ENCODE results near the gene TCF25.
A peak's percentile ranks its signal among the peaks of the same experiment; 100 is the strongest.
"Not testable (repeated sequence)": the region's sequence is repeated elsewhere in the genome, so short reads cannot be mapped to it uniquely, and the experiment has no call there.

Gene TCF25, protein sequence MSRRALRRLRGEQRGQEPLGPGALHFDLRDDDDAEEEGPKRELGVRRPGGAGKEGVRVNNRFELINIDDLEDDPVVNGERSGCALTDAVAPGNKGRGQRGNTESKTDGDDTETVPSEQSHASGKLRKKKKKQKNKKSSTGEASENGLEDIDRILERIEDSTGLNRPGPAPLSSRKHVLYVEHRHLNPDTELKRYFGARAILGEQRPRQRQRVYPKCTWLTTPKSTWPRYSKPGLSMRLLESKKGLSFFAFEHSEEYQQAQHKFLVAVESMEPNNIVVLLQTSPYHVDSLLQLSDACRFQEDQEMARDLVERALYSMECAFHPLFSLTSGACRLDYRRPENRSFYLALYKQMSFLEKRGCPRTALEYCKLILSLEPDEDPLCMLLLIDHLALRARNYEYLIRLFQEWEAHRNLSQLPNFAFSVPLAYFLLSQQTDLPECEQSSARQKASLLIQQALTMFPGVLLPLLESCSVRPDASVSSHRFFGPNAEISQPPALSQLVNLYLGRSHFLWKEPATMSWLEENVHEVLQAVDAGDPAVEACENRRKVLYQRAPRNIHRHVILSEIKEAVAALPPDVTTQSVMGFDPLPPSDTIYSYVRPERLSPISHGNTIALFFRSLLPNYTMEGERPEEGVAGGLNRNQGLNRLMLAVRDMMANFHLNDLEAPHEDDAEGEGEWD

DNA sequence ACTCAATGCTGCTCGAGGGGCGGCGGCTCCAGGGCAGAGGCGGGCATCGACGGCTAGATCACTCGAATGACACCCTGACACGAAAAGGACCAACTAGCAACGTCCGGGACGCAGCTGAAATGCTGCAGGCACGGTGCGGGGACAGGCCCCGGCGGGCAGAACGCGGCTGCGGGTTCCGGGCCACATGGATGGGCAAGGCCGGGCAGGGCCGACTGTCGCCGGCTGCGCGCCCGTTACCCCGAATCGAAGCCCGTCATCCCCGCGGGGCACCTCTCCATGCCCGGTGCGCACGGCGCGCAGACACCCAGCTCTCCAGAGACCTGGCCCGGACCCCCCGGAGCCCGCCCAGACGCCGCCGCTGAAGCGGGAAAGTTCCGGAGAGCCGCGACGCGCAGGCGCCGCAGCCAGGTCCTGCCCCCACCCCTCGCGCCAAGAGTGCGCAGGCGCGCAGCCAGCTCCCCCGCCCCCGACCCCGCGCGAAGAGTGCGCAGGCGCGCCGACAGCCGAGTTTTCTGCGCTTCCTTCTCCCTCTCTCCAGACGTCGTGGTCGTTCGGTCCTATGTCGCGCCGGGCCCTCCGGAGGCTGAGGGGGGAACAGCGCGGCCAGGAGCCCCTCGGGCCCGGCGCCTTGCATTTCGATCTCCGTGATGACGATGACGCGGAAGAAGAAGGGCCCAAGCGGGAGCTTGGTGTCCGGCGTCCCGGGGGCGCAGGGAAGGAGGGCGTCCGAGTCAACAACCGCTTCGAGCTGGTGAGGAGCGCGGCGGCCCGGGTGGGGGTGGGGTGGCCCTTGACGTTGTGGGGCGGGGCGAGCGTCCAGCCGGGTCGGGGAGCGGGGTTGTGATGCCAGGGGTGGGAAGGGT, at the start of gene TCF25:
Gene TCF25 (plus strand): TSS at position 484 of the 863 bp plus-strand sequence. CDS start 76 bp downstream, at position 560.
- DNase-seq, result peak; percentile 33

GRCh38 chr16:89823824-89824148, 49.6 kb upstream of the TCF25 start:
- not testable (repeated sequence) for DNase-seq

GRCh38 chr16:89826531-89827382, 46.6 kb upstream of the TCF25 start:
- DNase-seq, result no peak

GRCh38 chr16:89827383-89828198, 45.8 kb upstream of the TCF25 start:
- DNase-seq, result no peak

DNA sequence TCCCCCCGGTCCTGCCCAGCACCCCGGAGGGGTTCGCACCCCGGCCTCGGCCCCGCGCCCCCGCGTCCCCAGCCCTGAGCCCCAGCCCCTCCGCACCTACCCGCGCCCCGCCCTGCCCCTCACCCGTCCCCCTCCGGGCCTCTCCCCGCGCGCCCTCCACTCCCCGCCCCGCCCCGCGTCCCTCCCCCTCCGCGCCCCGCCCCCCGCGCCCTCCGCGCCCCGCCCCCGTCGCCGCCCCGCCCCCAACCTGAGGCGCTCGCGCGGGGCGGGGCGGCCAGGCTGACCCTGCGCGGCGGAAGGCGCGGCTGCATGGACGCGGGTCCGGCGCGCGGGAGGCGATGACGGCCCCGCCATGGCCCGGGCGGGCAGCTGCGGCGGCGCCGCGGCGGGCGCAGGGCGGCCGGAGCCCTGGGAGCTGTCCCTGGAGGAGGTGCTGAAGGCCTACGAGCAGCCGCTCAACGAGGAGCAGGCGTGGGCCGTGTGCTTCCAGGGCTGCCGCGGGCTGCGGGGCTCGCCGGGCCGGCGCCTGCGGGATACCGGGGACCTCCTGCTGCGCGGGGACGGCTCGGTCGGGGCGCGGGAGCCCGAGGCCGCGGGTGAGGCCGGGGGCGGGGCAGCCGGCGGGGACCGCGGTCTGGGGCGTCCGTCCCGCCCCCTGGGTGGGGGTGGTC, 45.1 kb upstream of the TCF25 start, which contains the start of gene SPIRE2:
Gene SPIRE2 (plus strand): TSS at position 277 of the 671 bp plus-strand sequence. CDS start 76 bp downstream, at position 353.
- no peak for DNase-seq

DNA sequence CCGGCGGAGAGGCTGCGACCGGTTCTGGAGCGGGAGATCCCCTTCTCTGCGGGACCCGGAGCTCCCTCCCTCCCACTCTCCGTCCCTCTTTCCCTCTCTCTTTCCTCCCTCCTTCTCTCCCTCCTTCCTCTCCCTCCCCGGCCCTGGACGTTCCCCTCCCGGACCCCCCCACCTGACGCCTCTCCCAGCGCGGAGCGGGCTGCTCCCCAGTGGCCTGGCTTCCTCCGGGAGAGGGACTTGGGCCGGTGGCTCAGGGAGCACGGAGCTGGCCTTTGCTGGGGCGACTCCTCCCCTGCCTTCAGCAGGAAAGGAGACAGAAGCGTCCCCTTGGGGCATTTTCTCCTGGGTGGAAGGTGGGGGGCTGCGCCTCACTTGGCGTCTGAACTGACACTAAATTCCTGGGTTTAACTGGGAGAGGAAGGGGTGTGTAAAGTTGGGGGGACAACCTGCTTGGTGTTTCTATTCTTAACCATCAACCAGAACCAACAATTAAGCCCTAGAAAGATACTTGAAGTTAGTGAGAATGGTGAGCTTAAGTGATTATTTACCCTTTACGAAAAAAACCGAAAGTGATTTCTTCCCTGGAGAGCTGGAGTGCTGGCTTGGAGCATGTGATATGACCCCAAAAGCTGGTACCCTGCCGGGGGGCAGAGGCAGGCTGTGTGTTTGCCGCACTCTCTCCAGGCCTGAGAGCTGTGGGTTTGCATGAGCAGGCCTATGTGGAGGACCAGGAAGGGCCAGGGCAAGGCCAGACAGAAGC, 44.3 kb upstream of the TCF25 start:
- DNase-seq, result no peak

GRCh38 chr16:89829630-89830437, 43.6 kb upstream of the TCF25 start:
- DNase-seq, result no peak

DNA sequence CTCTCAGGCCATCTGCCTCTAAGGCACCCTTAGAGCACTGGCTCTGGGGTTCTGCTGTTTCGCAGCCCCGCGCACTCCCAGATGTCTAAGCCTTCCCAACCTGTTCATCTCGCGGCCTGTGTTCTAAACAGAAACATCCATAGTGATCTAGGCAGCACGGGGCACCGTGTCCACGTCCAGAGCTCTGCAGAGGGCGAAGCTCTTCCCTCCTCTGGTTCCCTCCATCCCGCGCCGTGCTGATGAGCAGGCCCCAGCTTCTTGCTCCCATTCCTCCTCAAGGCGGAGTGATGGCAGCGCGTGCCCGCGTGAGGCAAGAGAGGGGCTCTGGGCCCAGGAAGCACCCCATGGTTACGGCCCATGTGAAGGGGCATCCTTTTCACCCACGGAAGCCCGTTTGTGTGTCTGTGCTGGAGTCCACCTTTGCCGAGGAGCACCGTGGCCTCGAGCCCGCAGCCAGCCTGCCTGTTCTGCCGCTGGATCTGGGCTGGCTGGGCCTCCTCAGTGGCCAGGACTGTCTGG, 41.5 kb upstream of the TCF25 start:
- no peak for DNase-seq

DNA sequence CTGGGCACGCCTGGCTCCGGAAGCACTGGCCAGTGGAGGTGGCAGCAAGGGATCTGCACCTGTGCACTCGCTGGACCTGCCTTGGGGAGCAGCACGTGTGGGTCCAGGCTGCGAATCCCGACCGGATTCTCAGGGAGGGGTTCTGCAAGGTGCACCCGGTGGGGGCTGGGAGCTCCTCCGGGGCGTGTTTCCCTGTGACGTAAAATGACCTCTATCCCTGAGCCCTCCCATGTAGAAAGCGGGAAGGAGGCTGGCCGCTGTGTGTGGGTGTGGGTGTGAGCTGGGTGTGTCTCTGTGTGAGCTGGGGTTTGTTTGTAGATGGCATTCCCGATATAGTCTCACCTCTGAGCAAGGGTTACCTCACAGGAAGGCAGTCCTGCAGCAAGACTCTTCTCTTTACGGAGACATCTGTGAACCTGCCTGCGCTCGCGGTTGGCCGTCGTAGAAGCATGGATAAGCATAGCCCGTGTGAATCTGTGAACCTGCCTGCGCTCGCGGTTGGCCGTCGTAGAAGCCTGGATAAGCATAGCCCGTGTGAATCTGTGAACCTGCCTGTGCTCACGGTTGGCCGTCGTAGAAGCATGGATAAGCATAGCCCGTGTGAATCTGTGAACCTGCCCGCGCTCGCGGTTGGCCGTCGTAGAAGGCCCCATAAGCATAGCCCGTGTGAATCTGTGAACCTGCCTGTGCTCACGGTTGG, 39.6 kb upstream of the TCF25 start:
- DNase-seq, result not testable (repeated sequence)

DNA sequence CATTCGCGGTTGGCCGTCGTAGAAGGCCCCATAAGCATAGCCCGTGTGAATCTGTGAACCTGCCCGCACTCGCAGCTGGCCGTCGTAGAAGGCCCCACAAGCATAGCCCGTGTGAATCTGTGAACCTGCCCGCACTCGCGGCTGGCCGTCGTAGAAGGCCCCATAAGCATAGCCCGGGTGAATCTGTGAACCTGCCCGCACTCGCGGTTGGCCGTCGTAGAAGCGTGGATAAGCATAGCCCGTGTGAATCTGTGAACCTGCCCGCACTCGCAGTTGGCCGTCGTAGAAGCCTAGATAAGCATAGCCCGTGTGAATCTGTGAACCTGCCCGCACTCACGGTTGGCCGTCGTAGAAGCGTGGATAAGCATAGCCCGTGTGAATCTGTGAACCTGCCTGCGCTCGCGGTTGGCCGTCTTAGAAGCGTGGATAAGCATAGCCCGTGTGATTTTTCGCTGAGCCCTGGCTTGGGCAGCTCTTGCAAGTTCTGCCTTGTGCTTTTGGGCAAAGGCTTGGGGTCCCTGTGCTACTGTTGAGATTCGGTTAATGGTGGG, 38.5 kb upstream of the TCF25 start:
- DNase-seq, result not testable (repeated sequence)

GRCh38 chr16:89836484-89836883, 36.9 kb upstream of the TCF25 start:
- not testable (repeated sequence) for DNase-seq

DNA sequence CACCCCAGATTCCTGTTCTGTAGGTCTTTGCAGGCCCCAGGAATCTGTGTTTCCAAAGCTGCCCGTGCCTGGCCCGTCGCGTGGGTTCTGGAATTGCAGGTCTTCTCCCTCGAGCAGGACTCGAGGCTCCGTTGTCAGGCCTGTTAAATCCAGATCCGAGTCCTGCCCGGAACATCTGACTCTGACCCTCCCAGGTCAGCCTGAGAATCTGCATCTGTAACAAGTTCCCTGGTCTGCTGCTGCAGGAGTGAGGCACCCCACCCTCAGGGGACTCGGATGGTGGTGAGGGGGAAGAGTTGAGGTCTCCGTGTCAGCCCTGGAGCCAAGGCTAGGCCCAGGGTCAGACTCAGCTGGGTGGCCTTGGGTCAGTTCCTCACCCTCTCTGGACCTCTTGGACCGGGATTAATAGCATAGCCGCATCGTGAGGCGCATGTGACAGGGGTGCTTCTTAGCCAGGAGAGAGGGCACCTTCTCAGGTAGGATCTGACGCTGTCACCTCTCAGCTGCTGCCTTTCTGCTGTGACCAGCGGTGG, 36.3 kb upstream of the TCF25 start:
- DNase-seq, result no peak

GRCh38 chr16:89841275-89841674, 32.1 kb upstream of the TCF25 start:
- no peak for DNase-seq

- no peak for DNase-seq
Measured at GRCh38 chr16:89842471-89843408, 30.7 kb upstream of the TCF25 start.

DNA sequence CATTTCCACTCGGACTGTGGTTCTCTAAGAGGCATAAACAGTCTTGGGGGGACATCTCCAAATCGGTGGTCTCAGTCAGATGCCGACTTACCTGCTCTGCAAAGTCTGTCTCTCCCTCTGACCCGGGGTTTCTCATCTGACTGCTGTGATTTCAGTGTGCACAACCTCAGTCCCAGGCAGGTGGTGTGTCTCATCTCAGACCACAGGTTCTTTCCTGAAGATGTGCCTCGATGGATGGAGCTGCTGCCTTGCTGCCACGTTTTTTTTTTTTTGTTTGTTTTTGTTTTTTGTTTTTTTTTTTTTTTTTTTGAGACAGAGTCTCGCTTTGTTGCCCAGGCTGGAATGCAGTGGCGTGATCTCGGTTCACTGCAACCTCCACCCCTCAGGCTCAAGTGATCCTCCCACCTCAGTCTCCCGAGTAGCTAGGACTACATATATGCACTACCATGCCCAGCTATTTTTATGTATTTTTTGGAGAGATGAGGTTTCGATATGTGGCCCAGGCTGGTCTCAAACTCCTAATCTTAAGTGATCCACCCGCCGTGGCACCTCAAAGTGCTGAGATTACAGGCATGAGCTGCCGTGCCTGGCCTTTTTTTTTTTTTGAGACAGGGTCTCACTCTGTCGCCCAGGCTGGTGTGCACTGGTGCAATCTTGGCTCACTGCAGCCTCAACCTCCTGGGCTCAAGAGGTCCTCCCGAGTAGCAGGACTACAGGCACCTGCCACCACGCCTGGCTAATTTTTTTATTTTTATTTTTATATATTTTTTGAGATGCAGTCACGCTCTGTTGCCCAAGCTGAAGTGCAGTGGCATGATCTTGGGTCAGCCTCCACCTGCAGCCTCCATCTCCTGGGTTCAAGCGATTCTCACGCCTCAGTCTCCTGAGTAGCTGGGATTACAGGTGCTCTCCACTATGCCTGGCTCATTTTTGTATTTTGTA, 29.7 kb upstream of the TCF25 start:
- no peak for DNase-seq

Measured in NCI-H1417 treated with DMSO at 0.1 percent for 48 hours (cell line).